Activated T-helper 17 cell treated with anti-CD3 and anti-CD28 coated beads, Interleukin-2, amount 50 U/mL, for 72 hours (primary cell): ENCODE measurements around the gene HCN4. TPM values are rescaled to one million over a fixed set of nuclear protein-coding genes. Genes with fewer than 3 reads are reported as not detected.

Experiments used
- ATAC-seq: fragments of 150-1000 bp; cut with Tn5 transposase; replicated peaks from 2 replicates; pipeline ENCODE4 v1.10.0; 2021; ENCODE audit warnings: mild to moderate bottlenecking, moderate library complexity
- H3K27ac Mint-ChIP-seq: one replicate; pipeline ENCODE4 v1.8.0; 2022; ENCODE audit warnings: mixed read lengths
- H3K27me3 Mint-ChIP-seq: one replicate; pipeline ENCODE4 v1.8.0; 2022; ENCODE audit warnings: mixed read lengths
- H3K36me3 Mint-ChIP-seq: one replicate; pipeline ENCODE4 v1.8.0; 2022; ENCODE audit warnings: low read depth, mild to moderate bottlenecking, mixed read lengths
- H3K4me1 Mint-ChIP-seq: one replicate; pipeline ENCODE4 v1.8.0; 2022; ENCODE audit warnings: mixed read lengths
- H3K4me3 Mint-ChIP-seq: one replicate; pipeline ENCODE4 v1.8.0; 2022; ENCODE audit warnings: mild to moderate bottlenecking, mixed read lengths
- H3K9me3 Mint-ChIP-seq: one replicate; pipeline ENCODE4 v1.8.0; 2022; ENCODE audit warnings: mixed read lengths
- total RNA-seq, 2 donors: library from RNA; stranded (reverse); gene quantifications; one replicate each; pipeline ENCODE4 v1.2.3, GENCODE V29; 2022

HCN4 gene
- total RNA-seq, 2 donors from 2014 or later, result not detected

DNA sequence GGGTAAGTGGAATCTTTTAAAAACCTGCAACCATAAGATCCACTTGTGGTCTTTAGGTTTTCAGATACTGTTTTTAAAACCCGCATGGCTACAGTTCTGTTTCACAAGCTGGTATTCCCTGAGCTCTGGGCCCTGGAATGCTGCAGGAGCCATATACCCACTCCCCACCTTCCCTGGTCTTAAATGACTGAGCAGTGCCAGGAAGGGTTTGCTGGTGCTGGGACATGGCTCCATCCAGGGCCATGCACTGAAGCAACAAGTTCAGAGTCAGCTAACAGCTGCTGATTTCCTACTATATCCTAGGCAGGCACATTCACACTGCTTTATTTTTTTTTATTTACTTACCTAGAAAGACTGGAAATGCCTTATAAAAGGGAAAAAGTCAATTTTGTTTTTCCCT, 77.3 kb downstream of the HCN4 start:
- H3K27ac Mint-ChIP-seq, result no peak overlapping the region
- H3K9me3 Mint-ChIP-seq, result no peaks in the 10 kb centered on the region
- peaks cover 52% of the 10 kb centered on the region for H3K36me3 Mint-ChIP-seq
- no peak overlapping the region for H3K4me3 Mint-ChIP-seq
- no peak for ATAC-seq
- H3K27me3 Mint-ChIP-seq, result no peaks in the 10 kb centered on the region
- H3K4me1 Mint-ChIP-seq, result no peaks in the 10 kb centered on the region

DNA sequence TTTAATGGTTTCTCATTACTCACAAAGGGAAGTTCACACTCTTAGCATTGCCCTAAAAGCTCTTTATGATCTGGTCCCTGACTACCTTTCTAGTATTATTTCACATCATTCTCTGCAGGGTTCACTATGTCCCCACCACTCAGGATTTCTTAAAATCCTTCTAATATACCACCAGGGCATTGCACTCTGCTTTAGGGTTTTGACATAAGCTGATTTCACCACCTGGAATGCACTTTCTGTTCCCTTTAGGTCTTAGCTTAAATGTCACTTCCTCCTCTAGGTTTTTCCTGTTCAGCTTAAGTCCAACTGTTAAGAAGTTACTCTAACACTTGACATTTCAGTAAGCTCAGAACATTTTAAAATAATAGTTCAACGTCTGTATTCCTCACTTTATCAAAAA, 81.7 kb downstream of the HCN4 start:
- Mint-ChIP-seq H3K36me3 (peaks cover 71% of the 10 kb centered on the region), H3K27me3 (no peaks in the 10 kb centered on the region), H3K27ac (peak overlapping the region; percentile 75), H3K9me3 (no peaks in the 10 kb centered on the region), H3K4me1 (peaks cover 10% of the 10 kb centered on the region), H3K4me3 (no peak overlapping the region)
- no peak for ATAC-seq

DNA sequence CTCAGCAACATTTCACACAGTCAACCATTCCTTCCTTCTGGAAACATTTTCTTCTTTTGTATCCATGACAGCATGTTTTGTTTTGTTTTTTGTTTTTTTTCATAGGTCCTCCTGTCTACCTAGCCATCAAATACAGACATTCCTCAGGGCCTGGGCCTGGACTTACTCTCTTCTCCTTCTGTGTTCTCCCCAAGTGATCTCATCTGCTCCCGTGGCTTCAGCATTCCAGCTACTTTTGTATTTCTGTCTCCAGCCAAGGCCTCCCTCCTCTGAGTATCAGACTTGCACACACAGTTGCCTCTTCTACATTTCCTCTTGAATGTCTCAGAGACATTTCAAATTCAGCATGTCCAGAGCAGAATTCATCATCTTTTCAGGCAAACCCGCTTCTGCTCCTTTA, 82.4 kb downstream of the HCN4 start:
- no peak for ATAC-seq
- peak overlapping the region; percentile 75 for H3K27ac Mint-ChIP-seq
- H3K4me1 Mint-ChIP-seq, result peaks cover 10% of the 10 kb centered on the region
- H3K36me3 Mint-ChIP-seq, result peaks cover 71% of the 10 kb centered on the region
- H3K27me3 Mint-ChIP-seq, result no peaks in the 10 kb centered on the region
- H3K9me3 Mint-ChIP-seq, result no peaks in the 10 kb centered on the region
- peak overlapping the region; percentile 11 for H3K4me3 Mint-ChIP-seq

DNA sequence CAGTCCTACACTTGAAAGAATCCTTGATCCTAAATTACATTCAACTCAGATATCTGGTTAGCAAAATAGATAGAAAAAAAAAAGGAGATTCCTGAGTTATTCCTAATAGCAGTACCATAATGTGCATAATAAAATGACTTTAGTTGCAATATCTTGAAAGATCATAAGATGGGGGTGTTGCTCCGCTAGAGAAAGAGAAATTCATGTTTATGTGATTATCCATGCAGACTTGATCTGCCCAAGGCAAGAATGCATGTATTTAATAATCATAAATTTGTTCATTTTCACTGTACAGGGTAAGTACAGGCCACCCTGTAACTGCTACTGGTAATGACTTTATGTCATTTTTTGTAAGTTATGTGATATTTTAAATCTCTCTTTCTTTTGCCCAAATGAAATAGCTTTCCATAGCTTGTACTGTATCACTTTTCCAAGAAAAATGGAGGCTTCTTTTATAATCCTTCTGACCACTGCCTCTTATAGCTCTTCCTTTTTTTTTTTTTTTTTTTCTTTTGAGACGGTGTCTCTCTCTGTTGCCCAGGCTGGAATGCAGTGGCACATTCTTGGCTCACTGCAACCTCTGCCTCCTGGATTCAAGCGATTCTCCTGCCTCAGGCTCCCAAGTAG, 84.6 kb downstream of the HCN4 start:
- Mint-ChIP-seq H3K9me3 (no peaks in the 10 kb centered on the region), H3K36me3 (peaks cover 57% of the 10 kb centered on the region), H3K27ac (no peak overlapping the region), H3K4me1 (peaks cover 10% of the 10 kb centered on the region), H3K4me3 (no peak overlapping the region), H3K27me3 (no peaks in the 10 kb centered on the region)
- no peak for ATAC-seq

DNA sequence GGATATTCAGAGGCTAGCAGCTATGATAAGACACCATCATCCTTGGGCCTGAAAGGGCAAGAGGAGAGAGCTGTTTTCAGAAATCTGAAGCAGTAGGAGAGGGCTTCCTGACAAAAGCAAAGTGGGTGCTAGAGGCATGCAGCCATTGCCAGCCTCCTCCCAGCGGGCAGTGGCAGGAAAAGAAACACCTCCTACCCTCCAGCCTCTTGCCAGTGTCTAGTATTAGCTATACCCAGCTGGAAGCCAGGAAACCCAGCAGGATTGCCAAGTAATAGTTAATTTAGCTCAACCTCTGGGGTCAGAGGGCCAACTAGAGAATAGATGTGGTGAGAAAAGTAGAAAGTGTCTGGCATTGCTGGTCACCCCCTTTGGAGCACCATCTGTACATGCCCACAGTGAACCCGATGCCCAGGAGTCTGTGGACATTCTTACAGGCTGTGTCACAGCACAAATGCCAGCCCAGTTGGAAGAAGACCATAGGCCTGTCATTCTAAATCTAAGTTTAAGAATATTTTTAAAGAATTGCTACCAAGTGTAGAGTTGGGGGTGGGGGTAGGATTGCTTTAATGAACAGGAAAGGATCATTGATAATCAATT, 85.3 kb downstream of the HCN4 start:
- ATAC-seq, result no peak
- H3K27ac Mint-ChIP-seq, result no peak overlapping the region
- no peaks in the 10 kb centered on the region for H3K9me3 Mint-ChIP-seq
- no peaks in the 10 kb centered on the region for H3K27me3 Mint-ChIP-seq
- H3K4me1 Mint-ChIP-seq, result peaks cover 10% of the 10 kb centered on the region
- H3K4me3 Mint-ChIP-seq, result no peak overlapping the region
- H3K36me3 Mint-ChIP-seq, result peaks cover 49% of the 10 kb centered on the region

DNA sequence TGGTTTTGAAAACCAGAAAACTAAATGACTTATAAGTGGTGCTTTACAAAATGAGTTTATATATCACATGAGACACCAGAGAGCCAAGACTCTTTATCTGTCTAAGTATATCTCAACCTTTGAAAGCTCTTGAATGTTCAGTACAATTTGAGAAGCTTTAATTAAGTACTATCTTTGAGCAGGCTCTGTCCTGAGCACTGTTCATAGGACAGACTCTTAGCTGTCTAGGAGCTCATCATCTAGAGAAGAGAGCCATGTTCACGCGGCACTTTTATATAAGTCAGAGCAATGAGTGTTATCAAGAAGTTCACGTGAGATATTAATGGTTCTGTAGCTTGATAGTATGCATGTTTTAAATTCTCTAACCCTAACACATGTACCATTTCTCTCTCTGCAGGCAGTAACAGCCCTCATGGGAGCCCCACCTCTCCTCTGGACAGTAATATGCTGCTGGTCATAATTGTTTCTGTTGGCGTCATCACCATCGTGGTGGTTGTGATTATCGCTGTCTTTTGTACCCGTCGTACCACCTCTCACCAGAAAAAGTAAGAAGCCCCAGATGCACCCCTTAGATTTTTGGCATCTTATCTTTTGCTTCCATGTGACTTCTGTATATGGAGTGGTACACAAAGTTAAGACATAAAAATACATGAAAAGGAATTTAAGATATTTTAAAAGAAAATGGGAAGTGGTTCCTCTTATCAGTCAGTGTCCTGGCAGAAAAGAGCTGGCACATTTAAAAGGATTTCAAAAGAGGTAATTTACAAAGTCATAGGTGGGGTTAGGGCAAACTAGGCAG, 86.0 kb downstream of the HCN4 start:
- H3K27ac Mint-ChIP-seq, result no peak overlapping the region
- no peaks in the 10 kb centered on the region for H3K9me3 Mint-ChIP-seq
- peaks cover 10% of the 10 kb centered on the region for H3K4me1 Mint-ChIP-seq
- H3K4me3 Mint-ChIP-seq, result no peak overlapping the region
- no peaks in the 10 kb centered on the region for H3K27me3 Mint-ChIP-seq
- no peak for ATAC-seq
- peaks cover 42% of the 10 kb centered on the region for H3K36me3 Mint-ChIP-seq

DNA sequence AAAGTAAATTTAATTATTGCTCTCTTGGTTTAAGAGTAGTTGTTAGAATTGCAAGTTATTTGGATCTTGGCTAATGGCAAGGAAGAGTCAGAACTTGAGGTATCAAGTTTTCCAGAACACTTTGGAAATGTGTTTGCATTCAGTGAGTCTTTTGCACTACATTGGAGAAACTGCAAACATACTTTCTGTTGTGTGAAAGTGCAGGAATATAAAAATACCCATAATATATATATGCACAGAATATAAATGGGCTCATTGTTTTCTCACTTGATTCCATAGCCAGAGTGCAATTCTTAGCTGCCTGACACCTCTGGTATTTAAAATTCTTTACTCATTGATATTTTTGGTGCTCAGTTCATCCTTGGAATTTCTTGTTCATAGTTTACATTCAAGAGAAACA, 92.9 kb downstream of the HCN4 start:
- Mint-ChIP-seq H3K9me3 (no peaks in the 10 kb centered on the region), H3K4me1 (no peaks in the 10 kb centered on the region), H3K27me3 (no peaks in the 10 kb centered on the region), H3K36me3 (peaks cover 2% of the 10 kb centered on the region), H3K4me3 (no peak overlapping the region), H3K27ac (no peak overlapping the region)
- ATAC-seq, result no peak

DNA sequence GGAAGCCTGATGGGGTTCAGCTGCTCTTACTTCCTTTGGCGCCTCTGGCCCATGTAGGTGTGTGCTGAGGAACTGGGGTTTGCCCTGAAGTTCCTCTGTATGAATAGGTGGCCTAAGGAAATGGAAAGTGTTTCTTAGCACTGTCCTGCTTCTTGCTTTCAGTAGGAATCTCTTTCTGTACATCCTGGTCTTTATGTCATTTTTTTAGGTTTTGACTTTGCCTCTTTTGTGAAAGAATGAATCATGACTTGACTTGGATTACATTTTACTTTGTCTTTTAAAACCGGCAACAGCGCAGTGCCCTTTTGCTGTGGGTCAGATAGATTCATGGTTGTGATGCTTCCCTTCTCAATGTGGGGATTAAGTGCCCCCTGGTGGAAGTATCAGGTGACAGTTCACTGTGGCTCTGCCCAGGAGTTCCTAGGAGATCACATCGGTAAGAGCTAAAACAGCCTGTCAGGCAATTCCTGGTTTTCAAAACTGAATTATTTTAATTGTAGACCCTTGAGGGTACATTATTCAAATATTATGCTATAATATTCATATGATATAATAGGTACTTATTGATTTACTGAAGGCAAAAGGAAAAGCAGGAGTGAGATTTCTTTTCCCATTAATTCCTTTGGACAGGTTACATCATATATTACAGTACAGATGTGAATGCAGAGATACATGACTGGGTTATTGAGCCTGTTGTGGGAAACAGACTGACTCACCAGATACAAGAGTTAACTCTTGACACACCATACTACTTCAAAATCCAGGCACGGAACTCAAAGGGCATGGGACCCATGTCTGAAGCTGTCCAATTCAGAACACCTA, 95.4 kb downstream of the HCN4 start:
- Mint-ChIP-seq H3K9me3 (no peaks in the 10 kb centered on the region), H3K36me3 (peaks cover 14% of the 10 kb centered on the region), H3K4me1 (no peaks in the 10 kb centered on the region), H3K4me3 (no peak overlapping the region), H3K27me3 (no peaks in the 10 kb centered on the region), H3K27ac (no peak overlapping the region)
- peak; percentile 89 for ATAC-seq

DNA sequence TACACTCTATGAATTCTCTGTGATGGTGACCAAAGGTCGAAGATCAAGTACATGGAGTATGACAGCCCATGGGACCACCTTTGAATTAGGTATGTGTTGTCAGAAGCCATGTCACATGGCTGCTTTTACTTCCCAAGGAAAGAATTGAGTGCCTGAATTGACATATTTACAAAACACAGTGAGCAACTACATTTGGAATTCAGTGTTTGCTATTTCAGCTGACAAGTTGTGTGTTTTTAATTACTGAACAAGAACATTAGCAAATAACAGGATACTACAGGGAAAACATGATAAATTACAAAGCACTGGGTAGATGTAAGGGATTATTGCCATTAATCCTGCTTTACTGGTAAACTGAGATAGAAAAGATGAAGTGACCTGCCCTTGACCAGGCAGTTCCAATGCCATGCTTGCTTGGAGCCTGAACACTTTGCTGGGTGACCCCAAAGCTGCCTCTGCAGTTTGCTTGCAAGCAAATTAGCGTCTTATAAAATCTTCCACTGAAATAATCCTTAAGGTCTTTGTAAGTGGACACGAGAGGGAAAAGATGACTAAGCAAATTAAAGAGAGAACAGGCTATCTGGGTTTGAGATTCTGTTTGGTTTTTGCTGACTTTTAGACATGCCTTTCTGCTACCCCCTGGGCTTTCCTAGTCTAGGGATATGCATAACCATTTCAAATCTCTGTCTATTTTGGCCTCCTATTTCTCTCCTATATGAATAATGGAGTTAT, 98.2 kb downstream of the HCN4 start:
- no peaks in the 10 kb centered on the region for H3K4me1 Mint-ChIP-seq
- H3K9me3 Mint-ChIP-seq, result no peaks in the 10 kb centered on the region
- no peak overlapping the region for H3K27ac Mint-ChIP-seq
- no peak overlapping the region for H3K4me3 Mint-ChIP-seq
- peaks cover 20% of the 10 kb centered on the region for H3K36me3 Mint-ChIP-seq
- ATAC-seq, result no peak
- no peaks in the 10 kb centered on the region for H3K27me3 Mint-ChIP-seq

Other genes with a start within 250 kb of the HCN4 start
- not detected for gene REC114, start 74.2 kb upstream of the HCN4 start, total RNA-seq